ENCODE measurements around the gene DNAH9. TPM values are rescaled to one million over a fixed set of nuclear protein-coding genes. Genes with fewer than 3 reads are reported as not detected.

Gene DNAH9
- total and polyA plus RNA-seq, 2 donors (not counting 1 experiment from before 2014, with no cell fraction given): not detected

DNA sequence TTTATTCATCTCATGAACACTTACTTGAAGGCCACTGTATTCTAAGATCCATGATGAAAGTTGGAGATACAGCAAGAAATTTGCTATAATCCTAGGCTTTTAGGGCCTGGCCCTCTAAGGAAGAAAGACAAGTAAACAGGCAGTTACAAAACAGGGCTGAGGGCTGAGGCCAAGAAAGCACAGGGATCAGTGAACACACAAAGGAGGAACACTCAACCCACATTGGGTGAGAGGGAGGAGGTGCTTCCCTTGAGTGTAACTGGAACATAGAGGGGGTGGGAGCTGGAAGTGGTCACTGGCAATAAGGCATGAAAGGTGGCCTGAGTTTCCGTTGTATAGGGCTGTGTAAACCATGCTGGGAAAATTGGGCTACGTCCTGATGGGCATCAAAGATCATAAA is 286.8 kb downstream of the DNAH9 start:
- Histone ChIP-seq H3K27ac (ENCODE audit: low read length in 2 of 2) (no peak overlapping the region), H2AFZ (ENCODE audit: insufficient read depth, low read depth, low read length, poor library complexity, severe bottlenecking) (no peak overlapping the region), H3K9ac (ENCODE audit: low read length) (no peak overlapping the region), H3K4me3 (ENCODE audit: control extremely low read depth in 1 of 5, extremely low read depth in 1 of 5, insufficient read depth in 1 of 5, low read depth in 2 of 5, low read length in 4 of 5) (no peak overlapping the region), H3K79me2 (ENCODE audit: control insufficient read depth, insufficient read depth, low read length) (no peaks in the 10 kb centered on the region), H3K4me2 (replicated peaks; ENCODE audit: low read depth, low read length, poor library complexity, severe bottlenecking) (no peak overlapping the region), H4K20me1 (ENCODE audit: control insufficient read depth, insufficient read depth, low read length, poor library complexity, severe bottlenecking) (no peaks in the 10 kb centered on the region), H3K9me3 (ENCODE audit: control extremely low read depth in 1 of 3, control insufficient read depth in 2 of 3, insufficient read depth in 1 of 3, low read length in 2 of 3) (no peaks in the 10 kb centered on the region), H3K4me1 (ENCODE audit: control insufficient read depth in 2 of 2, insufficient read depth in 2 of 2, low read length in 2 of 2) (no peaks in the 10 kb centered on the region), H3K36me3 (replicated peaks in 1 of 2; ENCODE audit: control extremely low read depth in 1 of 2, control insufficient read depth in 1 of 2, extremely low read depth in 1 of 2, insufficient read depth in 2 of 2, low read length in 1 of 2) (no peaks in the 10 kb centered on the region), H3K27me3 (replicated peaks in 1 of 4; ENCODE audit: control extremely low read depth in 1 of 4, control insufficient read depth in 3 of 4, insufficient read depth in 4 of 4, low read length in 3 of 4) (no peaks in the 10 kb centered on the region)
- intact Hi-C loops (cut with micrococcal nuclease): no loop called here
- POLR2A ChIA-PET: no interaction called here
- Mint-ChIP-seq H3K4me3 (no peak overlapping the region), H3K4me1 (no peaks in the 10 kb centered on the region), H3K27ac (no peak overlapping the region), H3K9me3 (ENCODE audit: insufficient read depth) (no peaks in the 10 kb centered on the region), H3K27me3 (peaks cover 2% of the 10 kb centered on the region)
- ATAC-seq (ENCODE audit: low read depth): no peak
- TF ChIP-seq, protein P1, sequence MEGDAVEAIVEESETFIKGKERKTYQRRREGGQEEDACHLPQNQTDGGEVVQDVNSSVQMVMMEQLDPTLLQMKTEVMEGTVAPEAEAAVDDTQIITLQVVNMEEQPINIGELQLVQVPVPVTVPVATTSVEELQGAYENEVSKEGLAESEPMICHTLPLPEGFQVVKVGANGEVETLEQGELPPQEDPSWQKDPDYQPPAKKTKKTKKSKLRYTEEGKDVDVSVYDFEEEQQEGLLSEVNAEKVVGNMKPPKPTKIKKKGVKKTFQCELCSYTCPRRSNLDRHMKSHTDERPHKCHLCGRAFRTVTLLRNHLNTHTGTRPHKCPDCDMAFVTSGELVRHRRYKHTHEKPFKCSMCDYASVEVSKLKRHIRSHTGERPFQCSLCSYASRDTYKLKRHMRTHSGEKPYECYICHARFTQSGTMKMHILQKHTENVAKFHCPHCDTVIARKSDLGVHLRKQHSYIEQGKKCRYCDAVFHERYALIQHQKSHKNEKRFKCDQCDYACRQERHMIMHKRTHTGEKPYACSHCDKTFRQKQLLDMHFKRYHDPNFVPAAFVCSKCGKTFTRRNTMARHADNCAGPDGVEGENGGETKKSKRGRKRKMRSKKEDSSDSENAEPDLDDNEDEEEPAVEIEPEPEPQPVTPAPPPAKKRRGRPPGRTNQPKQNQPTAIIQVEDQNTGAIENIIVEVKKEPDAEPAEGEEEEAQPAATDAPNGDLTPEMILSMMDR (IDR thresholded peaks at IDR 0.05): no peak
- TF ChIP-seq EZH2 (IDR thresholded peaks at IDR 0.05; ENCODE audit: borderline replicate concordance, insufficient read depth, low read depth, low read length, poor library complexity, severe bottlenecking): no peak
- CTCF ChIA-PET: interaction anchor here (0.6 kb wide), 1 partner anchor 1498 kb away, joined by 4 read pairs; no protein-coding TSS in a partner anchor
- 60% methylated on average over 1 of the region's 2 CpGs for WGBS (ENCODE audit: insufficient coverage)
- no peak for DNase-seq

DNA sequence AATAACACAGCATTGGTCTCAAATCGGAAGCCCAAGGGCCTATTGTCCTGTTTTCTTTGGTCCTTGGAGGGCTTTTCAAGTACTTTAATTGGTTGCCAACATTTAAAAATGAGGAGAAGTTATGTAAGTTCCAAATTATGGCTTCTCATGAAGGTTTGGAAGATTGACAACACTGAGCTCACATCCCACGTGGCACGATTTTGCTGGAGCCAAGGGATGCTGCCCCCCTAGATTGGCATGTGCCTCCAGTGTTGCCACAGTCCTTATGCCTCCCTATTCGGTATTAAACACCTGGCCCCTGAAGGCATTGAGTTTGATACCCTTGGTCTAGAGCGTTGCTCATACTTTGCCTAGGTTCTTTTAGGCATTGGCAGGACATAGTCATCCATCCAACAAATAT is 291.0 kb downstream of the DNAH9 start:
- no peaks in the 10 kb centered on the region for H3K4me1 ChIP-seq (ENCODE audit: control insufficient read depth in 2 of 2, insufficient read depth in 2 of 2, low read length in 2 of 2)
- H3K27ac ChIP-seq (ENCODE audit: low read length in 2 of 2): no peak overlapping the region
- H3K27me3 ChIP-seq (replicated peaks in 1 of 4; ENCODE audit: control extremely low read depth in 1 of 4, control insufficient read depth in 3 of 4, insufficient read depth in 4 of 4, low read length in 3 of 4): no peaks in the 10 kb centered on the region
- H3K36me3 ChIP-seq (replicated peaks in 1 of 2; ENCODE audit: control extremely low read depth in 1 of 2, control insufficient read depth in 1 of 2, extremely low read depth in 1 of 2, insufficient read depth in 2 of 2, low read length in 1 of 2): no peaks in the 10 kb centered on the region
- ATAC-seq (ENCODE audit: low read depth) (no peak), DNase-seq (no peak)
- H3K4me3 ChIP-seq (ENCODE audit: control extremely low read depth in 1 of 5, extremely low read depth in 1 of 5, insufficient read depth in 1 of 5, low read depth in 2 of 5, low read length in 4 of 5): no peak overlapping the region
- H3K4me3 Mint-ChIP-seq: no peak overlapping the region
- no peak for TF ChIP-seq EZH2 (IDR thresholded peaks at IDR 0.05; ENCODE audit: borderline replicate concordance, insufficient read depth, low read depth, low read length, poor library complexity, severe bottlenecking)
- TF ChIP-seq, protein P1 (IDR thresholded peaks at IDR 0.05): no peak
- no peaks in the 10 kb centered on the region for H4K20me1 ChIP-seq (ENCODE audit: control insufficient read depth, insufficient read depth, low read length, poor library complexity, severe bottlenecking)
- no peak overlapping the region for H3K4me2 ChIP-seq (replicated peaks; ENCODE audit: low read depth, low read length, poor library complexity, severe bottlenecking)
- no peaks in the 10 kb centered on the region for H3K79me2 ChIP-seq (ENCODE audit: control insufficient read depth, insufficient read depth, low read length)
- ChIA-PET CTCF (no interaction called here), POLR2A (no interaction called here)
- no peaks in the 10 kb centered on the region for H3K9me3 ChIP-seq (ENCODE audit: control extremely low read depth in 1 of 3, control insufficient read depth in 2 of 3, insufficient read depth in 1 of 3, low read length in 2 of 3)
- H3K4me1 Mint-ChIP-seq: no peaks in the 10 kb centered on the region
- H3K9ac ChIP-seq (ENCODE audit: low read length): no peak overlapping the region
- no peak overlapping the region for H3K27ac Mint-ChIP-seq
- H2AFZ ChIP-seq (ENCODE audit: insufficient read depth, low read depth, low read length, poor library complexity, severe bottlenecking): no peak overlapping the region
- no peaks in the 10 kb centered on the region for H3K9me3 Mint-ChIP-seq (ENCODE audit: insufficient read depth)
- H3K27me3 Mint-ChIP-seq: no peaks in the 10 kb centered on the region
- WGBS (ENCODE audit: insufficient coverage): 93% methylated on average over 4 of the region's 5 CpGs
- intact Hi-C loops (cut with micrococcal nuclease): no loop called here
